HCT116 (cell line): ENCODE data around the gene MYBPC2. TPM values are rescaled to one million over a fixed set of nuclear protein-coding genes. Genes with fewer than 3 reads are reported as not detected.

Experiments
- ATAC-seq: fragments of 200-7000 bp; cut with Tn5 transposase; 2 replicates; pipeline ENCODE4 v1.9.1; 2020; ENCODE audit warnings: mild to moderate bottlenecking, moderate library complexity
- BruUV-seq: library from RNA; stranded (reverse); fragments of 400-500 nt; replicated peaks from 2 replicates; lab custom pipeline; 2021; lab: Mats Ljungman, UMichigan
- CTCF ChIA-PET: fragments of 300-600 bp; sonication (Branson Sonifier 250); formaldehyde crosslinking; loops from one replicate; lab custom pipeline; 2021; ENCODE audit warnings: antibody characterized with exemption; lab: Charles Lee
- POLR2A ChIA-PET: fragments of 300-600, 350-600 bp; sonication (Branson Sonifier 250); formaldehyde crosslinking; loops from one replicate; lab custom pipeline; 2021; ENCODE audit warnings: antibody characterized with exemption; lab: Charles Lee
- RAD21 ChIA-PET, 2 experiments: fragments of 300-600 bp; sonication (Branson Sonifier 250); formaldehyde crosslinking; loops; one replicate each; lab custom pipeline; 2023; ENCODE audit warnings: low total read pairs in 2 of 2; ENCODE audit not compliant: uncharacterized antibody in 2 of 2, unreplicated experiment in 2 of 2, low non-redundant PET in 1 of 2; lab: Charles Lee
- DNase-seq: peaks from one replicate; pipeline ENCODE4 v3.0.0-alpha.2; 2010; ENCODE audit warnings: low read depth, low spot score
- H2AFZ ChIP-seq: fragments of 200-600 bp; shearing (Covaris generic), sonication (generic); 2 replicates; pipeline ENCODE4 v1.6.1; 2017; ENCODE audit warnings: low read depth, mixed run types, mixed read lengths, antibody characterized with exemption, low read length; ENCODE audit not compliant: poor library complexity, severe bottlenecking
- H3K27ac ChIP-seq: 2 replicates; pipeline ENCODE4 v1.5.1; 2012; ENCODE audit warnings: low read depth, low read length
- H3K27me3 ChIP-seq: fragments of 200-600 bp; sonication (generic); 2 replicates; pipeline ENCODE4 v1.6.1; 2016; ENCODE audit warnings: mixed run types, low read length, mixed read lengths; ENCODE audit not compliant: insufficient read depth
- H3K36me3 ChIP-seq, 2 experiments: fragments of 200-500 bp in 1 of 2; fragments of 200-600 bp in 1 of 2; sonication (Bioruptor generic) in 1 of 2; sonication (generic) in 1 of 2; 2 replicates each; pipeline versions ENCODE4 v1.5.1 to v1.6.1; 2014 to 2016; ENCODE audit warnings: low read length in 2 of 2, inconsistent platforms in 1 of 2, mixed read lengths in 1 of 2, mixed run types in 1 of 2; ENCODE audit not compliant: insufficient read depth in 2 of 2, control insufficient read depth in 1 of 2
- H3K4me1 ChIP-seq, 2 experiments: fragments of 200-600 bp in 1 of 2; sonication (generic) in 1 of 2; 2 replicates each; pipeline versions ENCODE4 v1.5.1 to v1.6.1; 2012 to 2017; ENCODE audit warnings: low read length in 2 of 2, inconsistent platforms in 1 of 2, mild to moderate bottlenecking in 1 of 2, mixed read lengths in 1 of 2, mixed run types in 1 of 2, moderate library complexity in 1 of 2; ENCODE audit not compliant: insufficient read depth in 2 of 2, control insufficient read depth in 1 of 2
- H3K4me2 ChIP-seq: fragments of 200-600 bp; sonication (generic); 2 replicates; pipeline ENCODE4 v1.6.1; 2017; ENCODE audit warnings: mixed run types, low read length, mixed read lengths
- H3K4me3 ChIP-seq, 2 experiments: fragments of 200-600 bp in 1 of 2; sonication (generic) in 1 of 2; replicated peaks in 1 of 2; 2 replicates each; pipeline ENCODE4 v1.5.1; 2011 to 2016; ENCODE audit warnings: low read length in 2 of 2, control low read depth in 1 of 2, low read depth in 1 of 2, mild to moderate bottlenecking in 1 of 2, mixed read lengths in 1 of 2, mixed run types in 1 of 2
- H3K79me2 ChIP-seq: fragments of 200-600 bp; sonication (generic); 2 replicates; pipeline ENCODE4 v1.6.1; 2017; ENCODE audit warnings: mild to moderate bottlenecking, mixed run types, low read length, moderate library complexity, mixed read lengths; ENCODE audit not compliant: insufficient read depth
- H3K9ac ChIP-seq: fragments of 200-600 bp; sonication (generic); 2 replicates; pipeline ENCODE4 v1.6.1; 2016; ENCODE audit warnings: low read length, mixed read lengths
- H3K9me2 ChIP-seq: fragments of 200-600 bp; sonication (generic), shearing (Covaris generic); 2 replicates; pipeline ENCODE4 v1.6.1; 2017; ENCODE audit warnings: mixed run types, mild to moderate bottlenecking, moderate library complexity; ENCODE audit not compliant: insufficient read depth
- H3K9me3 ChIP-seq, 2 experiments: fragments of 200-500 bp in 1 of 2; fragments of 200-600 bp in 1 of 2; sonication (Bioruptor generic) in 1 of 2; sonication (generic) in 1 of 2; 2 replicates each; pipeline ENCODE4 v1.6.1; 2014 to 2017; ENCODE audit warnings: low read length in 2 of 2, mixed read lengths in 2 of 2, inconsistent platforms in 1 of 2, low read depth in 1 of 2, mild to moderate bottlenecking in 1 of 2, mixed run types in 1 of 2, moderate library complexity in 1 of 2; ENCODE audit not compliant: control insufficient read depth in 1 of 2, insufficient read depth in 1 of 2
- H4K20me1 ChIP-seq: fragments of 200-600 bp; sonication (generic), shearing (Covaris generic); 2 replicates; pipeline ENCODE4 v1.6.1; 2017; ENCODE audit warnings: mixed run types, mild to moderate bottlenecking, moderate library complexity; ENCODE audit not compliant: insufficient read depth
- CEBPB ChIP-seq: IDR thresholded peaks from 2 replicates; pipeline ENCODE4 v1.6.1; 2012; ENCODE audit warnings: low read depth
- CTCF ChIP-seq, 3 experiments: fragments of 200-600 bp in 1 of 3; sonication (generic) in 1 of 3; IDR thresholded peaks in 2 of 3; conservative IDR thresholded peaks in 1 of 3; 2 replicates each; pipeline ENCODE4 v1.5.1; 2012 to 2017; ENCODE audit warnings: low read depth in 2 of 3, low read length in 2 of 3, antibody characterized with exemption in 1 of 3, borderline replicate concordance in 1 of 3, control low read depth in 1 of 3, mild to moderate bottlenecking in 1 of 3, mixed read lengths in 1 of 3, mixed run types in 1 of 3, moderate library complexity in 1 of 3; ENCODE audit not compliant: insufficient read depth in 1 of 3
- EZH2phosphoT487 ChIP-seq: fragments of 200-600 bp; IDR thresholded peaks from 2 replicates; pipeline ENCODE4 v1.6.1; 2018; ENCODE audit warnings: antibody characterized with exemption, borderline replicate concordance
- MAX ChIP-seq: IDR thresholded peaks from 2 replicates; pipeline ENCODE4 v1.6.1; 2012
- POLR2AphosphoS5 ChIP-seq: IDR thresholded peaks from 2 replicates; pipeline ENCODE4 v1.6.1; 2011; ENCODE audit warnings: mild to moderate bottlenecking, low read depth, low read length, moderate library complexity
- RAD21 ChIP-seq: IDR thresholded peaks from 2 replicates; pipeline ENCODE4 v1.6.1; 2012; ENCODE audit warnings: low read depth, mild to moderate bottlenecking
- SIN3A ChIP-seq: IDR thresholded peaks from 2 replicates; pipeline ENCODE4 v1.6.1; 2012; ENCODE audit warnings: low read depth
- SRF ChIP-seq: IDR thresholded peaks from 2 replicates; pipeline ENCODE4 v1.6.1; 2012; ENCODE audit warnings: low read depth
- TCF7L2 ChIP-seq: IDR thresholded peaks from 2 replicates; pipeline ENCODE4 v1.7.0; 2011; ENCODE audit warnings: borderline replicate concordance, inconsistent platforms; ENCODE audit not compliant: insufficient read depth, insufficient read length; ENCODE audit errors: extremely low read depth
- YY1 ChIP-seq: IDR thresholded peaks from 2 replicates; pipeline ENCODE4 v1.6.1; 2011; ENCODE audit warnings: low read length, low read depth, moderate library complexity, mild to moderate bottlenecking; ENCODE audit not compliant: insufficient replicate concordance; ENCODE audit errors: extremely low read depth
- ZFX ChIP-seq: fragments of 450-650 bp; IDR thresholded peaks from 2 replicates; pipeline ENCODE4 v1.6.1; 2017
- intact Hi-C: fragments of 100-400 bp; cut with micrococcal nuclease; formaldehyde crosslinking; loops from 2 replicates; pipeline ENCODE4 v1.10.0; 2022
- total RNA-seq: library from RNA; stranded (reverse); gene quantifications from one replicate; pipeline ENCODE4 v1.2.1, GENCODE V29; 2021; ENCODE audit not compliant: unreplicated experiment

Gene MYBPC2
- total RNA-seq, 1 experiment from 2014 or later = not detected

DNA sequence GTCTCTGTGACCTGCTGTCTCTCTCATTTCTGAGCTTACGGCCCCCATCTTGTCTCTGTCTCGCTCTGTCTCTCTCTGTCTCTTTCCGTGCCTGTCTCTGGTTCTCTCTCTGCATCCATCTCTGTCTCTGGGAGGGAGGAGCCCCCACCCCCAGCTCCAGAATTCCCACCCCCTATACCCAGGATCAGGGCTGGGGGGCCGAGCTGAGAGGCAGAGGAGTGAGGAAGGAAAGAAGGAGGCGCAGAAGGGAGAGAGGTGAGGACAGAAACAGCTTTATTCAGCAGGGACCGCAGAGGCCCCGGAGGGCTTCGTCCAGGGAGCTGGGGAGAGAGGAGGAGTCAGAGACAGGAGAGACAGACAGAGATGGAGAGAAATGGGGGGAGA, 64.3 kb downstream of the MYBPC2 start:
- ChIA-PET CTCF (interaction anchor here (0.7 kb wide), 1 partner anchor 1187 kb away, joined by 3 read pairs; no protein-coding TSS in a partner anchor), POLR2A (no interaction called here), RAD21 (no interaction called here)
- Histone ChIP-seq H3K4me1 (peaks cover 4 to 21% of the 10 kb centered on the region in 2 experiments; a peak in 3 of 4 replicates), H3K4me2 (no peak overlapping the region), H3K79me2 (no peaks in the 10 kb centered on the region), H3K4me3 (no peak overlapping the region), H2AFZ (no peak overlapping the region), H3K27me3 (no peaks in the 10 kb centered on the region), H3K9me2 (no peaks in the 10 kb centered on the region), H3K9me3 (no peaks in the 10 kb centered on the region), H3K36me3 (no peaks in the 10 kb centered on the region), H4K20me1 (no peaks in the 10 kb centered on the region), H3K27ac (no peak overlapping the region), H3K9ac (no peak overlapping the region)
- DNase-seq = no peak
- BruUV-seq = no TSS peak
- intact Hi-C loops = no loop called here
- no peak for ATAC-seq
- no peak for TF ChIP-seq RAD21
- no peak for TF ChIP-seq ZFX
- TF ChIP-seq POLR2AphosphoS5 = no peak
- no peak for TF ChIP-seq TCF7L2

DNA sequence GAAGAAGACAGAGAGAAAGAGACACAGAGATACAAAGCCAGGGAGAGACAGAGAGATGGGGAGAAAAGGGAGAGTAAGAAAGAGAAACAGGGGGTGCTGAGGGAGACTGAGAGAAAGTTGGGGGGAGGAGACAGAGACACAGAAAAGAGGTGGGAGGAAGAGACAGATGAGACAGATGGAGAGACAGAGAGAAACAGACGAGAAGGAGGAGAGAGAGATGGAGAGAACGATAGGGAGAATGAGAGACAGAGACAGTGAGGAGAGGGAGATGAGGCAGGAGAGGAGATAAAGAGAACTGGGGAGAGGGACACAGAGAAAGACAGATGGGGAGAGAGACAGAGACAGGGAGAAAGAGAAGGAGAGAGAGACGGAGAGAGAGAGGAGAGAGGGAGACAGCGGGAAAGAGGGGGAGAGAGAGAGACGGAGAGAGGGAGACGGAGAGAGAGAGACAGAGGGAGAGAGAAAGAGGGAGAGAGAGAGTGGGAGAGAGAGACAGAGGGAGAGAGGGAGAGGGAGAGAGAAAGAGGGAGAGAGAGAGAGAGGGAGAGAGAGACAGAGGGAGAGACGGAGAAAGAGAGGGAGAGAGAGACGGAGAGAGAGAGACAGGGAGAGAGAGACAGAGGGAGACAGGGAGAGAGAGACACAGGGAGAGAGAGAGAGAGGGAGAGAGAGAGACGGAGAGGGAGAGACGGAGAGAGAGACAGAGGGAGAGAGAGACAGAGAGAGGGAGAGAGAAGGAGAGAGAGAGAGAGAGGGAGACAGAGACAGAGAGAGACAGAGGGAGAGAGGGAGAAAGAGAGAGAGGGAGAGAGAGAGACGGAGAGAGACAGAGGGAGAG, 65.7 kb downstream of the MYBPC2 start:
- Histone ChIP-seq H3K4me1 (peaks cover 0 to 13% of the 10 kb centered on the region in 2 experiments; a peak in 3 of 4 replicates), H3K4me2 (no peak overlapping the region), H3K4me3 (no peak overlapping the region), H3K79me2 (no peaks in the 10 kb centered on the region), H2AFZ (no peak overlapping the region), H3K9ac (no peak overlapping the region), H3K36me3 (no peaks in the 10 kb centered on the region), H3K27me3 (no peaks in the 10 kb centered on the region), H4K20me1 (no peaks in the 10 kb centered on the region), H3K27ac (no peak overlapping the region), H3K9me3 (no peaks in the 10 kb centered on the region), H3K9me2 (no peaks in the 10 kb centered on the region)
- ChIA-PET POLR2A (no interaction called here), CTCF (no interaction called here), RAD21 (no interaction called here)
- no peak for ATAC-seq
- BruUV-seq = no TSS peak
- intact Hi-C loops = no loop called here
- DNase-seq = no peak
- TF ChIP-seq SIN3A (no peak), YY1 (no peak), EZH2phosphoT487 (no peak), CTCF (IDR thresholded peaks at IDR 0.05 in 2 of 3, conservative IDR thresholded peaks at IDR 0.05 in 1 of 3; ENCODE audit: borderline replicate concordance in 1 of 3, insufficient read depth in 1 of 3, low read depth in 2 of 3, low read length in 2 of 3) (no peak), RAD21 (no peak), ZFX (no peak), SRF (no peak), CEBPB (no peak), MAX (no peak)
